GM12864 (cell line): ENCODE results near the gene COA1.

Source experiments
- DNase-seq: peaks from one replicate; pipeline ENCODE4 v3.0.0-alpha.2; 2011; ENCODE audit warnings: low read depth
- H3K4me3 ChIP-seq: 2 replicates; pipeline ENCODE4 v1.5.1; 2011; ENCODE audit warnings: mild to moderate bottlenecking, low read depth, low read length, control low read depth
- CTCF ChIP-seq: IDR thresholded peaks from 2 replicates; pipeline ENCODE4 v1.5.1; 2011; ENCODE audit warnings: low read depth, mild to moderate bottlenecking, moderate library complexity, low read length, control low read depth, inconsistent platforms; ENCODE audit errors: missing control alignments

The COA1 gene

GRCh38 chr7:43626695-43627094 is 102.6 kb downstream of the COA1 start:
- DNase-seq, result no peak
- no peak for TF ChIP-seq CTCF
- H3K4me3 ChIP-seq, result no peak overlapping the region

- no peak for TF ChIP-seq CTCF
- no peak for DNase-seq
- no peak overlapping the region for H3K4me3 ChIP-seq
Observed at GRCh38 chr7:43625980-43626379, 103.3 kb downstream of the COA1 start.

GRCh38 chr7:43625453-43625852 is 103.9 kb downstream of the COA1 start:
- DNase-seq, result no peak
- TF ChIP-seq CTCF, result no peak
- no peak overlapping the region for H3K4me3 ChIP-seq

- TF ChIP-seq CTCF, result no peak
- no peak for DNase-seq
- H3K4me3 ChIP-seq, result no peak overlapping the region
Observed at GRCh38 chr7:43624156-43624555, 105.2 kb downstream of the COA1 start.

GRCh38 chr7:43621729-43622448 is 107.4 kb downstream of the COA1 start:
- H3K4me3 ChIP-seq, result no peak overlapping the region
- no peak for TF ChIP-seq CTCF
- no peak for DNase-seq

- DNase-seq, result no peak
Observed at GRCh38 chr7:43619213-43620012, 109.9 kb downstream of the COA1 start.

More at GRCh38 chr7:43619213-43620012, 109.9 kb downstream of the COA1 start:
- no peak overlapping the region for H3K4me3 ChIP-seq
- TF ChIP-seq CTCF, result no peak
